ENCODE data around the gene GALE.

GRCh38 chr1:23806280-23806679 is 5.7 kb upstream of the GALE start:
- TF ChIP-seq POLR2A (IDR thresholded peaks at IDR 0.05) = no peak
- no peak for TF ChIP-seq CTCF (IDR thresholded peaks at IDR 0.05)
